HG03520 (cell line): ENCODE data around the gene MYO6.

Experiments used
- ATAC-seq: cut with Tn5 transposase; IDR thresholded peaks from one replicate; pipeline ENCODE4 v1.9.1; 2021; ENCODE audit warnings: mild to moderate bottlenecking, moderate library complexity; ENCODE audit not compliant: unreplicated experiment

Gene MYO6

GRCh38 chr6:75819776-75820487 lies 70.9 kb downstream of the MYO6 start:
- ATAC-seq, result no peak

DNA sequence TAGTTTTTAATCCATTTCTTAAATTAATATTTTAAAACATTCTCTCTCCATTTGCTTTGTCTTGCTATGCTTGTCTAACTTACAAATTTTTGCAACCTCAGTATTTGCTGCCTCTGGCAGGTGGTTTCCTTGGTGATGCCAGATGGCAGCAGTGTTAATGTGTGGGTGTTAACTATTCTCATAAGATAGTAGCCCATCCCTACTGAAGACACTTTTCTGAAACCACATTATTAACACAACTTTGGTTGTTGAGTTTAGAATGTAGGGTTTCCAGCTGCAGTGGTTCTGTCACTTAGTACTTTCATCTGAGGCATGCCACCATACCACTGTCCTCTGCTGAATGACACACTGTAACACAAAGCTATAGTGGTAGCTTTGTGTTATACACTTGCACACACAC lies 75.1 kb downstream of the MYO6 start:
- peak; percentile 85 for ATAC-seq

- no peak for ATAC-seq
Observed at GRCh38 chr6:75827163-75827562, 78.1 kb downstream of the MYO6 start.

GRCh38 chr6:75830959-75831885 lies 82.2 kb downstream of the MYO6 start:
- peak; percentile 96 for ATAC-seq

GRCh38 chr6:75834447-75834846 lies 85.4 kb downstream of the MYO6 start:
- ATAC-seq, result no peak

DNA sequence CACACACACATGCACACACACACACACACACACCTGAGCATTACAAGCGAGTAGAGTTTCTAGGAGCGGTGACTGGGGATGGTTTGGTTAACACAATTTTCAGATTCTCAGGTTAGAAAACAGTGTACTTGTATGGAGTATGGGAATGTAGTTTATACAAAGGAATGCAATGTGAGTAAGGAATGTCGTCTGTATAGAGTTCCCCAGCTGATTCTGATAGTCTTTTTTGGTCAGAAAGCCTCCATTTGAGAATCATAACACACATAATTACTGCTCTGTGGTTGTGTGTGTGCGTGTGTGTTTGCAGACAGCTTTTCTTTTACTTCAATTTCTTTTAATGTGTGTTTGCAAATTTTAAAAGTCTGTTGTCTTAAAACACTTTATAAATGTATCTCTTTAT lies 93.2 kb downstream of the MYO6 start:
- ATAC-seq, result no peak

- no peak for ATAC-seq
Observed at GRCh38 chr6:75842732-75843131, 93.7 kb downstream of the MYO6 start.

- ATAC-seq, result no peak
Observed at GRCh38 chr6:75843396-75843795, 94.4 kb downstream of the MYO6 start.

DNA sequence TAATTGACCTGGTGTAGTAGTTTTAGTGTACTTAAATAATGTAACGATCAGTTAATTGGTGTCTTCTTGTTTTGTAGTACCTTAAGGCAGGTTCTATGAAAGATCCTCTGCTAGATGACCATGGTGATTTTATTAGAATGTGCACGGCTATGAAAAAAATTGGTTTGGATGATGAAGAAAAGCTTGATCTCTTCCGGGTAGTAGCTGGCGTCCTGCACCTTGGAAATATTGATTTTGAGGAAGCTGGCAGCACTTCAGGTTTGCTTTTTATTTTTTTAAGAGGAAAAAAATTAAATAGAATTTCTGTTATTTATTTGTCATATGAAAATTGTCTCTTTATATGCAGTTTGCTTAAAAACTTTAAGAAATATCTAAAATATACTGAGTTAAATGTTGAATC lies 99.2 kb downstream of the MYO6 start:
- no peak for ATAC-seq

DNA sequence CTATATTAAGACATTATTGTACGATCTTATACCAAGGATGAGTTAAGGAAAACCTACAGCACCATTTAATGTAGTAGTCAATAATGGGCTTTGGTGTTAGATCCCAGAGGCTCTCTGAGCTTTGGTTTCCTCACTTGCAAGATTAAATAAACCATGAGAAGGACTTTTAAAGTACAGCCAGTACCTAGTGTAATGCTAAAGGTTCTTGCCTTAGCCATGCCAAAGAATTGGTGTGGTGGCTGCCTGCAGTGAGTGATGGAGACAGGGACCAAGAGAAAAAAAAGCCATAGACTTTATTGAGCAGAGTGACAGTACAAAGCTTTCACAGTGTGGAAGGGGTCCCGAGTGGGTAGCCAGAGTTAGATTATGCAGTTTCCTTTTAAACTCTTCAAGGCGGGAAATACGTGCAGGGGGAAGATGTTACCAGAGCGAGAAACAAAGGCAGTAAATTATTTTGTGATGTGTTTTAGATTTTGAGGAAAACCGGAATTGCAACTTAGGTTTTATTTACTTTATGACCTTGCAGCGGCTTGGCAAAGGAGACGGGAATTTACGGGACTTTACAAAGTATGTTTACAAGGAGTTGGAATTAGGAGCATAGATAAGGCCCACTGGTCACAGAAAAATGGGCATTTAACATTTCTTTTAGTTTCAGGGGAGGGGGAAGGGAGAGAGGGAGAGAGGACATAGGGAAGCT lies 100.4 kb downstream of the MYO6 start:
- no peak for ATAC-seq

DNA sequence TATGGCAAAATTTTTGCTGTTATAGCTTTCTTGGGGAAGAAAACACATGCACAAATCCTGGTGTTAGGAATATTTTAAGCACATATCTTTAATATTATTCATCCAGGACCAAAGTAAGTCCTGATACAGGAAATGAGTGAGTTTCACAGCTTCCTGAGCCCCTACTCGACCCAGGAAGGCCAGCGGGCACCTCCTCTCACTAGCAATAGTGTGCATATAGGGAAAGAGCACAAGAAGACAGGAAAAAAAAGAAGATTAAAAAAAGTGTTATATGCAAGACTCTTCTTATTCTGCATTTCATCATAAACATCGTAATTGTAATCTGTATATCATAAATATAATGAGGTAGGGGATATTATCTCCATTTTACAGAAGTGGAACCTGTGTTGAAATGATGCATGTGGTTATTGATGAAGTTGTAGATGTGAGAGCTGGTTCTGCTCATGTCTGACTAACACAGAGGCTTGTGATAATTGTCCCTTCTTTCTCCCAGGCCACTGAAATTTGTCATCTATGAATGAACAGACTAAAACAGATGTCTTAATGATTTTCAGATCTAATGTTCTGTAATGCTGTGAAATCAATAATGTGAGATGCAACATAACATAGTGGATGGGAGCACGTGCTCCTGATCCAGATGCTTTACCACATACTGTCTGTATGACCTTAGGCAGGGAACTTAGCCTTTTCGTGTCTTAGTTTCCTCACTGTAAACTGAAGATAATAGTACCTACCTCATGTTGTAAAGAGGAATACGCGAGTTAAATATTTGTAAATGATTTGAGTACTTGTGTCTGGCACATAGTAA lies 101.2 kb downstream of the MYO6 start:
- no peak for ATAC-seq

- peak; percentile 69 for ATAC-seq
Observed at GRCh38 chr6:75852721-75853120, 103.7 kb downstream of the MYO6 start.

- no peak for ATAC-seq
Observed at GRCh38 chr6:75853806-75854205, 104.8 kb downstream of the MYO6 start.

- no peak for ATAC-seq
Observed at GRCh38 chr6:75855052-75855451, 106.0 kb downstream of the MYO6 start.

DNA sequence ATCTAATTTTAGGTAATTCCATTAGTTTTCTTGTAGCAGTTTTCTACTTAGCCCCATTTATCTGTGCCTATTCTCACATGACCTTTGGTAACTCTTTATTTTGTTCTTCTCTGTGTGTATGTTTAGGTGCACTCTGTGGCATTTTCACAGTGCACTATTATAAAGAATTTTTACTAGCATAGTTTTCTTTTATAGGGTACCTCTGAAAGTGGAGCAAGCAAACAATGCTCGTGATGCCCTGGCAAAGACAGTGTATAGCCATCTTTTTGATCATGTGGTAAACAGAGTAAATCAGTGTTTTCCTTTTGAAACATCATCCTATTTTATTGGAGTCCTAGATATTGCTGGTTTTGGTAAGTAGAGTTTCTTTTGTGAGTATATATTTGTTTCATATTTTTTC lies 107.9 kb downstream of the MYO6 start:
- no peak for ATAC-seq

GRCh38 chr6:75863001-75863400 lies 114.0 kb downstream of the MYO6 start:
- no peak for ATAC-seq

- peak; percentile 62 for ATAC-seq
Observed at GRCh38 chr6:75863784-75864183, 114.7 kb downstream of the MYO6 start.

DNA sequence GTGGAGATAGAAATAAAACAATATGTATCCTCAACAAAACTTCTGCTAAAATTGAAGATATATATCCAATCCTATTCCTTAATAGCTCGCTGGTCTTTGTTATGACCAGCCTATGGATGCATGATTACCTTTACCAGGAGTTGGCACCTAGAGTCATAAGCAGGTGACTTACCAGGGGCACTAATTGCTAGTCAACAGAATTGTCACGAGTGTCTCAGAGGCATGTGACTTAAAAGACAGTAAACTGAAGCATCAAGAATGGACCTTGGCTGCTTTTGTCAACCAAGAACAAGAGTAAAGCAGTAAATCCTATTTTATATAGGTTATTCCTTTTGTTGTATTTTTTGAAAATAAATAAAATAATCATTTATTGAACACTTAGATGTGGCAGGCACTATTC lies 115.4 kb downstream of the MYO6 start:
- ATAC-seq, result no peak

DNA sequence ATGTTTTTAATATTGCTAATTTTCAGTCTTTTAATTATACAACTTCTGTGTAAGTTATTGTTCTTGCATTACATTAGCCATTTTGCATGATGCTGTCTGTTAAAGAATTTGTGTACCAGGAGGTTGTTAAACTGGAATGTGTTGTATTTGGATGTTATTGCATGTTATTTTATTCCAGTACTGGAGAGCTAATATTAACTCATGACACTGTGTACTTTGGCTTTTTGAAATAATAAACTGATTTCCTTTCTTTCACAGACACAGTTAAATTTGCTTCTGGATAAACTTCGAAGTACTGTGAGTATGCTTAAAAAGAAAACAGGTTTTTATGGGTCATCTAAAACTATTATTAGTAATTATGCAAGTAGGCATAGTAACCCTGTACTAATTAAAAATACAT lies 121.3 kb downstream of the MYO6 start:
- no peak for ATAC-seq

GRCh38 chr6:75874224-75874623 lies 125.2 kb downstream of the MYO6 start:
- no peak for ATAC-seq

DNA sequence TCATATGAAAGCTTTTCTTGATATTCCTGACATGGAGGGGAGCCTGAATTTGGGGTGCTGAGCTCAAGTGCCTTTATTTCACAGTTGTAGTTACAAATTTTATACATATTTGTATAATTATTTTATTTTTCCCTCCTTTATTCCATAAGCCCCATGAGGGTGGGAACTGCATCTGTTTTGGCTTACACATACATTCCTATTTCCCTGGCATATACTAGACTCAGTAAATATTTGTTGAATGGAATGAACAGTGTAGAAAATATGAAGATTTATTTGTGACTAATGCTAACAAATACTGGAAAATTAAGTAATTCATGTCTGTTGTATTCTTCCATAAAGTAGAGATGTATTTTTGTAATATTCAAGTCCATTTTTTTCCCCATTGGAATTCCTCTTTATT lies 127.1 kb downstream of the MYO6 start:
- ATAC-seq, result no peak
